GM23248 (cell line): ENCODE results near the gene UNC13A. TPM values are rescaled to one million over a fixed set of nuclear protein-coding genes. Genes with fewer than 3 reads are reported as not detected.

Experiments used
- DNase-seq: peaks from one replicate; pipeline ENCODE4 v3.0.0-alpha.2; 2015
- H2AFZ ChIP-seq: fragments of 200-600 bp; sonication (generic); 2 replicates; pipeline ENCODE4 v1.6.1; 2016; ENCODE audit warnings: antibody characterized with exemption
- H3F3A ChIP-seq: fragments of 200-600 bp; sonication (generic); 2 replicates; pipeline ENCODE4 v1.6.1; 2016; ENCODE audit warnings: mild to moderate bottlenecking, antibody characterized with exemption, mixed run types; ENCODE audit not compliant: insufficient read depth
- H3K27ac ChIP-seq: fragments of 200-600 bp; sonication (generic); 2 replicates; pipeline ENCODE4 v1.5.1; 2016; ENCODE audit warnings: mild to moderate bottlenecking
- H3K27me3 ChIP-seq: fragments of 200-600 bp; sonication (generic); replicated peaks from 2 replicates; pipeline ENCODE4 v1.6.1; 2016; ENCODE audit warnings: mild to moderate bottlenecking; ENCODE audit not compliant: insufficient read depth
- H3K36me3 ChIP-seq: fragments of 200-600 bp; sonication (generic); 2 replicates; pipeline ENCODE4 v1.6.1; 2016; ENCODE audit warnings: low read depth, mild to moderate bottlenecking
- H3K4me1 ChIP-seq: fragments of 200-600 bp; sonication (generic); 2 replicates; pipeline ENCODE4 v1.6.1; 2016; ENCODE audit warnings: mild to moderate bottlenecking; ENCODE audit not compliant: insufficient read depth
- H3K4me2 ChIP-seq: fragments of 200-600 bp; sonication (generic); one replicate; pipeline ENCODE4 v1.6.1; 2016; ENCODE audit warnings: mild to moderate bottlenecking; ENCODE audit not compliant: unreplicated experiment
- H3K4me3 ChIP-seq: fragments of 200-600 bp; sonication (generic); 2 replicates; pipeline ENCODE4 v1.5.1; 2016; ENCODE audit warnings: mild to moderate bottlenecking
- H3K79me2 ChIP-seq: fragments of 200-600 bp; sonication (generic); 2 replicates; pipeline ENCODE4 v1.6.1; 2016; ENCODE audit warnings: mild to moderate bottlenecking; ENCODE audit not compliant: insufficient read depth
- H3K9ac ChIP-seq: fragments of 200-600 bp; sonication (generic); 2 replicates; pipeline ENCODE4 v1.6.1; 2016; ENCODE audit warnings: mild to moderate bottlenecking
- H3K9me2 ChIP-seq: fragments of 200-600 bp; sonication (generic); 2 replicates; pipeline ENCODE4 v1.6.1; 2016; ENCODE audit warnings: mixed run types, mild to moderate bottlenecking, moderate library complexity; ENCODE audit not compliant: insufficient read depth
- H3K9me3 ChIP-seq: fragments of 200-600 bp; sonication (generic); one replicate; pipeline ENCODE4 v1.6.1; 2017; ENCODE audit warnings: low read depth
- H4K20me1 ChIP-seq: fragments of 200-600 bp; sonication (generic); 2 replicates; pipeline ENCODE4 v1.6.0; 2016; ENCODE audit not compliant: insufficient read depth
- EZH2 ChIP-seq: fragments of 200-600 bp; sonication (generic); IDR thresholded peaks from 2 replicates; pipeline ENCODE4 v1.6.1; 2018; ENCODE audit warnings: antibody characterized with exemption, mild to moderate bottlenecking; ENCODE audit not compliant: insufficient read depth, poor library complexity, severe bottlenecking
- EZH2phosphoT487 ChIP-seq: fragments of 200-600 bp; sonication (generic); IDR thresholded peaks from 2 replicates; pipeline ENCODE4 v1.6.1; 2018; ENCODE audit warnings: antibody characterized with exemption, moderate library complexity, mild to moderate bottlenecking, low read depth; ENCODE audit not compliant: insufficient read depth
- WGBS, 2 experiments: methylation state at CpG; one replicate each; pipeline ENCODE4 v1.1.6; 2015 to 2017; ENCODE audit warnings: low lambda C conversion rate in 2 of 2, low coverage in 1 of 2; ENCODE audit errors: missing lambda C conversion rate in 2 of 2; 5-methylcytosine and 5-hydroxymethylcytosine counted together
- in situ Hi-C: fragments of 300-500 bp; cut with MboI; formaldehyde crosslinking; loops from 2 replicates; pipeline ENCODE4 v1.15.0; 2020
- polyA plus RNA-seq: library from polyadenylated mRNA; unstranded; fragments of >200 nt; fragmentation: Nextera tagmentation; extraction: Ambion mirVana; gene quantifications from 2 replicates; pipeline ENCODE4 v1.2.1, GENCODE V29; 2016
- total RNA-seq: library from RNA; depleted of rRNA; stranded (reverse); fragments of >200 nt; shearing (Covaris generic); gene quantifications from 2 replicates; pipeline ENCODE4 v1.2.3, GENCODE V29; 2014

The UNC13A gene
- total and polyA plus RNA-seq, 2 experiments from 2014 or later: 0.03 to 0.11 TPM

DNA sequence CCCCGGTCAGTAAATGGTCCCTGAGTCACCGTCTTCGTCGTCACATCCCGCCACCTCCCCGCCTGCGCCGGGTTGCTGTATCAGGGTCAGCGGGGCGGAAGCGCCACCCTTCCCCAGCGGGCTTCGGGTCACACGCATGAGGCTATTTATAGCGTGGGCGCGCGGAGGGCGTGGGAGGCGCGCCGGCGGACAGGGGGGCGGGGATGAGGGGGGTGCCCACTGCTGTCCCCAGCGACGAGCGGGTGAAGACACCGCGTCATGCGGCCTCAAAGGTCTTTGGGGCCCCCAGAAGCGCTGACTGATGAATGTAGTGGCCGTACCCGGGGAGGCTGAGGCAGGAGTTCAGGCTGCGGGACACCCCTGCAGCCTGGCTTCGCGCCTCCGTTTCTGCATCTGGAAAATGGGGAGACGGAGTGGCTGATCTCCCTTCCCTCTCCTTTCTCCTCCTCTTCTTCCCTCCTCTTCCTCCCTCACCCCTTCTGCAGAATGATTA lies 7.9 kb downstream of the UNC13A start:
- no peak overlapping the region for H3K27ac ChIP-seq
- H4K20me1 ChIP-seq: no peaks in the 10 kb centered on the region
- peaks cover 9% of the 10 kb centered on the region; the same call in 1 of the 2 replicates for H3K27me3 ChIP-seq
- peak; percentile 86 for DNase-seq
- no peaks in the 10 kb centered on the region for H3K36me3 ChIP-seq
- 5 to 8% methylated on average over 36 to 38 of the region's 38 CpGs for WGBS, 2 experiments
- H3K4me2 ChIP-seq: peak overlapping the region; percentile 57
- peak overlapping the region; percentile 53 for H3K4me3 ChIP-seq
- 0 out of 2 replicates have a peak overlapping the region, but pooled peaks have one; percentile 18 for H2AFZ ChIP-seq
- H3K9me2 ChIP-seq: no peaks in the 10 kb centered on the region
- no peaks in the 10 kb centered on the region for H3K79me2 ChIP-seq
- no peak overlapping the region for H3K9ac ChIP-seq
- H3K4me1 ChIP-seq: peaks cover 6% of the 10 kb centered on the region; the same call in 1 of the 2 replicates
- in situ Hi-C loops: no loop called here
- H3F3A ChIP-seq: no peaks in the 10 kb centered on the region
- no peaks in the 10 kb centered on the region for H3K9me3 ChIP-seq
- no peak for TF ChIP-seq EZH2phosphoT487
- no peak for TF ChIP-seq EZH2

DNA sequence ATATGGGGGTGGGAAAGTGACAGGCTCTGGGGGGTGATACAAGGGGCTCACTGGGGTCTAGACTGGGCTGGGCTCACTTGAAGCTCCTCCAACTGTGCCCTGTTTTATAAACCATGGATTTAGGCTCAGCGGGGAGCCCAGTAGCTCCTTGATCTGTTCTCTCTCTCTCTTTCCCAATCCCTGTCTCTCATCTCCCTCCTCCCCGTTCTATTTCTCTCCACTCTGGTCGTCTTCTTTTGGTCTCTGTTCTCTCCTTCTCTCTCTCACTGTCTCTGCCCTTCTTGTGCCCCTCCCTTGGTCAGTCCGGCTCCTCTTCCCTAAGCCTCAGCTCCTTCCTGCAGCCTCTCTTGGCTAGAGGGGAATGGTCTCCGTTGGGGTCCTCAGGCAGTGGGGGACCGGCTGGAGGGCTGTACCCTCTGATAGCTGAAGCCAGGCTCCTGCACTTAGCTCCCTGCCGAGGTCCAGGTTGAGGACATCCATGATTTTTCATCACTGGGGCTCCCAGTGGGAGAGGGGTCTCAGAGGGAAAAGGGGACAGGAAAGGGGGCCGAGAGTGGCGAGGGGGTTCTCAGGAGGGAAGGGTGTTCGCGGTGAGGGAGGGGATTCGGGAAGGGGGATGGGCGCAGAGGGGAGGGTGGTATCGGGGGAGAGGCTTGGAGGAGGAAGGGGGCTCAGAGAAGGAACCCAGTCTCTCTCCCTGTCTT lies 8.5 kb downstream of the UNC13A start:
- Histone ChIP-seq H3K36me3 (no peaks in the 10 kb centered on the region), H2AFZ (no peak overlapping the region), H3K4me2 (peak overlapping the region; percentile 57), H3K4me1 (peaks cover 6% of the 10 kb centered on the region; the same call in 1 of the 2 replicates), H3K9me3 (no peaks in the 10 kb centered on the region), H3K9ac (peak overlapping the region; percentile 37), H3K9me2 (no peaks in the 10 kb centered on the region), H3K27ac (no peak overlapping the region), H3K79me2 (no peaks in the 10 kb centered on the region), H3K4me3 (peak overlapping the region; percentile 53; the same call in 1 of the 2 replicates), H3K27me3 (peaks cover 9% of the 10 kb centered on the region; the same call in 1 of the 2 replicates), H4K20me1 (no peaks in the 10 kb centered on the region), H3F3A (no peaks in the 10 kb centered on the region)
- in situ Hi-C loops: no loop called here
- TF ChIP-seq EZH2: no peak
- no peak for TF ChIP-seq EZH2phosphoT487
- peak; percentile 30 for DNase-seq
- WGBS, 2 experiments: 14 to 20% methylated on average over 6 to 14 of the region's 14 CpGs

DNA sequence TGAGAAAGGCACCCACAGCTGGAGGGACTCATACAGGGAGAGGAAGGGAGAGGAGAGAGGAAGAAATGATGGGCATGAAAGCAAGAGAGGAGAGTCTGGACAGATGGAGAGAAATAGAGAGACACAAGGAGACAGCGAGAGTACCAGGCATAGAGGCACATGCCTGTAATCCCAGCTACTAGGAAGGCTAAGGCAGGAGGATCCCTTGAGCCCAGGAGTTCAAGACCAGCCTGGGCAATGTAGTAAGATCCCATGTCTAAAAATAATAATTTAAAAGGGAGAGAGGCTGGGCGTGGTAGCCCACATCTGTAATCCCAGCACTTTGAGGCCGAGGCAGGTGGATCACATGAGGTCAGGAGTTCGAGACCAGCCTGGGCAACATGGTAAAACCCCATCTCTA lies 9.3 kb downstream of the UNC13A start:
- H3K4me2 ChIP-seq: no peak overlapping the region
- no peak overlapping the region for H3K27ac ChIP-seq
- 71 to 100% methylated on average over 2 to 4 of the region's 4 CpGs for WGBS, 2 experiments
- peaks cover 9% of the 10 kb centered on the region; the same call in 1 of the 2 replicates for H3K27me3 ChIP-seq
- H3K4me1 ChIP-seq: peaks cover 6% of the 10 kb centered on the region; the same call in 1 of the 2 replicates
- DNase-seq: no peak
- H3F3A ChIP-seq: no peaks in the 10 kb centered on the region
- H3K9ac ChIP-seq: no peak overlapping the region
- no peaks in the 10 kb centered on the region for H3K79me2 ChIP-seq
- in situ Hi-C loops: no loop called here
- H3K4me3 ChIP-seq: no peak overlapping the region
- H3K9me3 ChIP-seq: no peaks in the 10 kb centered on the region
- no peaks in the 10 kb centered on the region for H4K20me1 ChIP-seq
- TF ChIP-seq EZH2phosphoT487 (no peak), EZH2 (no peak)
- H3K36me3 ChIP-seq: no peaks in the 10 kb centered on the region
- H3K9me2 ChIP-seq: no peaks in the 10 kb centered on the region
- no peak overlapping the region for H2AFZ ChIP-seq

DNA sequence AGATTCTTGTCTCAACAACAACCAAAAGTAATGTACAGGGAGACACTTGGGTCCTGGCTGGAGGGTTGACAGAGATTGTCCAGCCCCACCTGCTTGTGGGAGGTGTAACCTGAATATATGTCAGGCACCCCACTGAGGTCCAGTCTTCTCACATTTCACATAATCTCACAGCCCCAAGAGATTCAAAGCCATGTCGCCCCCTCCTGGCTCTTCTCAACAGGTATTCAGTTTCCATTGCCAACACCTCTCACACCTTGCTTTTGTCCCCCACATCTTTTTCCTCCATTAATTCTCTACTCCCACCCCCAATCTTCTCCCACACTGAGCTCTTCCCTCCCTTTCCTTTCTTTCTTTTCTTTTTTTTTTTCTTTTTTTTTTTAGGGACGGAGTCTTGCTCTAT lies 11.2 kb downstream of the UNC13A start:
- Histone ChIP-seq H3K27ac (no peak overlapping the region), H3K9me3 (no peaks in the 10 kb centered on the region), H3F3A (no peaks in the 10 kb centered on the region), H3K4me3 (no peak overlapping the region), H2AFZ (no peak overlapping the region), H3K36me3 (no peaks in the 10 kb centered on the region), H3K9me2 (no peaks in the 10 kb centered on the region), H4K20me1 (no peaks in the 10 kb centered on the region), H3K4me1 (peaks cover 6% of the 10 kb centered on the region; the same call in 1 of the 2 replicates), H3K4me2 (no peak overlapping the region), H3K9ac (no peak overlapping the region), H3K79me2 (no peaks in the 10 kb centered on the region), H3K27me3 (peaks cover 9% of the 10 kb centered on the region; the same call in 1 of the 2 replicates)
- DNase-seq: no peak
- TF ChIP-seq EZH2phosphoT487 (no peak), EZH2 (no peak)
- 54 to 63% methylated on average over 1 to 2 of the region's 2 CpGs for WGBS, 2 experiments
- in situ Hi-C loops: no loop called here
